Activated CD4-positive, alpha-beta T cell treated with anti-CD3 and anti-CD28 coated beads, Interleukin-2, amount 50 U/mL, for 16 hours (primary cell): ENCODE measurements around the gene LTO1.
A peak's percentile ranks its signal among the peaks of the same experiment; 100 is the strongest.

ENCODE experiments used
- DNase-seq: peaks from one replicate; pipeline ENCODE4 v3.0.0-alpha.2; 2020

LTO1 gene

DNA sequence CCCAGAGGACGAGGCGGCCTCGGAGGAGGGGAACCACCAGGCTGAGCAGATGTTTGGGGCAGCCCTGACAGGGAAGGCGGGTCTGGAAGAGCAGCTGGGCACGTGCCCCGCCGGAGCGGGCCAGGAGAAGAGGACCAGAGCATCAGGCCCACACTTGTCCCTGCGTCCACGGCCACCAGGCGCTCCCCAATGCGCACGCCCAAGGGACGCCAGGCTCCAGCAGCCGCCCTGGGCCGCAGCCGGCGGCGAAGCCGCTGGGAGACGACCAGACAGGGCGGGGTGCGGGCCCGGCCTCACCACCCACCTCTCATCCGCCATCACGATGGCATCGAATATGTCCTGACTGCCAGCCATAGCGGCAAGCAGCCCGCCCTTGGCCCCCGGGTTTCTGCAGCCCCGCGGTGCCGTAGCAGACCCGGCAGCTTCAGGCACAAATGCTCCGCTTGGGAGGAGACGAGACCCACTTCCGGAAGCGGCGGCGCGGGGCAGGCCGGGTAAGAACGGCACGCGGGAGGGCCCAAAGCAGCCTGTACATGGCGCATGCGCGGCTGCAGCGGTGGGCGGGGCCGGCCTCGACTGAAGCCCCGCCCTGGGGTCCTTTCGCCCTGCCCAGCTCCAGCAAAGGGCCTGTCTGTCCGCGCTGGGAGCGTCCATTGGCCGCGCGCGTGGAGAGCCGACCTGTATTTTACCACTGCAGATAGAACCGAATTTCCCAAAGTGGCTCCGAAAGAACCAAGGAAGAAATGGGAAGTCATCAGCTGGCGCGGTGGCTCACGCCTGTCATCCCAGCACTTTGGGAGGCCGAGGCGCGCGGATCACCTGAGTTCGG lies at the start of gene LTO1:
LTO1 (minus strand) TSS at position 468 of the 829 bp plus-strand sequence; CDS start at position 354, 114 bp downstream.
- DNase-seq, result peak; percentile 96

- DNase-seq, result no peak
Measured at GRCh38 chr11:69721745-69722144, 46.6 kb upstream of the LTO1 start.

DNA sequence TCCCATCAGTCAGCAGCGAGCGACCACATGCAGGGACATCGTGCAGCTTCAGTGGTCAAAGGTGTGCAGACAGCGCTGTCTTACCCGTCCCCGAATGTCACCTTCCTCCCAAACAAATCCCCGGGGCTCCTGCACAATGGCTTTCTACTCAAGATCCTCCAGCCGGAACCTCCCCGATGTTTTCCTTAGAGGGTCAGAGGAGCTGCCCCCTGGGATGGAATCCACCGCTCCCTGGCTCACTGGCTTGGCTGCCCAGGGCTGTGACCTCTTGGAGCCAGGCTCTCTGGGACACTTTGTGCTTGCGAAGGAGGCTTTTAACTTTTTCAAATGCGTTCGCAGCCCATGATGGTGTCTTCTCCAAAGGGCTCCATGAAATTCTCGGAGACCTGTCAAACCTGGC lies 46.0 kb upstream of the LTO1 start:
- no peak for DNase-seq

- DNase-seq, result no peak
Measured at GRCh38 chr11:69718912-69719311, 43.8 kb upstream of the LTO1 start.

GRCh38 chr11:69718147-69718546 lies 43.0 kb upstream of the LTO1 start:
- peak; percentile 22 for DNase-seq

DNA sequence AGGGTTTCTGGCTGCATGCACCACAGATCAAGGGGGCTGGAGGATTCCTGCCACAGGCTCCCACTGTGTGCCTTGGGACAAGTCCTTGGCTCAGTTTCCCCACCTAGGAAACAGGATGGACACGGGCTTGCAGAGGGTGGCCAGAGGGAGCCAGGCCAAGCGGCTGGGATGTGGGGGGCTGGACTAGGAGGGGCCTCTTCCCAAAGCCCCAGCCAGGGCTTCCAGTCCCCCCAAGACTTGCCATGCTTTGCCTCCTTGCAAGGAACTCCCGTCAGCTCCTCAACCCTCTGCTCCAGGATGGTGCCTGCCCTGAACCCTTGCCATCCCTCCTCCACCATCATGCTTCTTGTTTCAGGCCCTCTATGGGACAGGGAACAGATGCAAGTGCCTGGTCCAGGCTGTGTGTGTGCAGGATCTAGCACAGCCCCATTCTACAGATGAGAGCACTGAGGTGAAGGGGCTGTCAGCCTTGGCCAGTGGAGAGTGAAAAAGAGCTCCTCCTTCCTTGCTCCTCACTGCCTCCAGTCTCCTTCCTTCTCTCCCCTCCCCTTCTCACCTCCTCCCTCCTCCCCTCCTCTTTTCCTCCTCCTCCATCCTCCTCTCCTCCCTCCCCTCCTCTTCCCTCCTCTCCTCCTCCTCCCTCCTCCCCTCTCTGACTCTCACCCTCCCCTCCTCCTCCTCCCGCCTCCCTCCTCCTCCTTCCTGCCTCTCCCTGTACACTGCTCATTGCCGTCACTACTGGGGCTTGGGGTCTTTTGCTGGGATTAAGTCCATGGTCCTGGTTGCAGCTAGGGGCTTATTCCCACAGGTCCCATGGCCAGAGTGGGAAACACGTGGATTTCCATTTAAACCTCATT lies 42.0 kb upstream of the LTO1 start:
- DNase-seq, result no peak

DNA sequence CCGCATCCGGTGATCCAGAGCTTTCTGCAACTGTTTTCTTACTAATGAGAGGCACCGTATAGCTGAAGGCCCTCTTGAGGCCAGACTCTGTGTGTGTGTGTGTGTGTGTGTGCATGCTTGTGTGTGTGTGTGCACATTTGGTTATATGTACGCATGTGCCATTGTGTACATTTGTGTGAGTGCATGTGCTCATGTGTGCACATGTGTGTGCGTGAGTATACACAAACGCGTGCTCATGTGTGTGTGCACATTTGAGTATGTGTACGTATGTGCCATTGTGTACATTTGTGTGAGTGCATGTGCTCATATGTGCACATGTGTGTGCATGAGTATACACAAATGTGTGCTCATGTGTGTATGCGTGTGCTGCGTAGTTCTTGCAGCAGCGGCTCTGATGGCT lies 40.9 kb upstream of the LTO1 start:
- DNase-seq, result no peak

- no peak for DNase-seq
Measured at GRCh38 chr11:69715446-69715845, 40.3 kb upstream of the LTO1 start.

DNA sequence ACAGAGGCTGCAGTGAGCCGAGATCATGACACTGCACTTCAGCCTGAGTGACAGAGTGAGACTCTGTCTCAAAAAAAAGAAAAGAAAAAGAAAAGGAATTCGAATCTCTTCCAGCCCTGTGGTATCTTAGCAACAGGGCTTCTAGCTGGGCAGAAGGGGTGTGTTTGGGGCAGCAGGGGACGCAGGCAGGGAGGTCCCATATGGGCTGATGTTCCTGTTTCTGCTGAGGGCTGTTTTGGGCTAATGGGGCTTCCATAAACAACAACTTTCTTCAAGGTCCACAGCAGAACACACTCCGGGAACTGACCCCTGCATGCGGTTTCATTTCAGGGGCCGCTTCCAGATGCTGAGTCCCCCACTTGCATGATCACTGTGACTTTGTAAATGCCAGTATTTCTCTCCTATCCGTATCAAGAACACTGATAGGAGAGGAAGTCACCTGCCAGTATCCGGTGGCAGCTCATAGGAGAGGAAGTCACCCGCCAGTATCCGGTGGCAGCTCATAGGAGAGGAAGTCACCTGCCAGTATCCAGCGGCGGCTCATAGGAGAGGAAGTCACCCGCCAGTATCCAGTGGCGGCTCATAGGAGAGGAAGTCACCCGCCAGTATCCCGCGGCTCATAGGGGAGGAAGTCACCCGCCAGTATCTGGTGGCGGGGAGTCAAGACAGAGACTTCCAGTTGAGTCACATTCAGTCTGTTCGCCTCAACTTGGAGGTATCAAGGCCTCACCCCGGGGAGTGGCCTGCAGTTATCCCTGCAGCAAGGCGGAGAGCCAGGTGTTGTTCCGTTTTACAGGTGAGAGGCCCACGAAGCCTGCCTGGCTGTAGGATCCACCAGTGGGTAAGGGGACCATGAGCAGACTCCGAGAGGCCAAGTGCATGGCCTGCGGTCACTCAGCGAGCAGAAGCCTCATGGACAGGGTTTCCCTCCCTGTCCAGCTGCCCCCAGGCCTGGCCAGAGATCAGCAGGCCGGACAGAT lies 37.0 kb upstream of the LTO1 start:
- peak; percentile 20 for DNase-seq

GRCh38 chr11:69708736-69709401 lies 33.7 kb upstream of the LTO1 start:
- no peak for DNase-seq

DNA sequence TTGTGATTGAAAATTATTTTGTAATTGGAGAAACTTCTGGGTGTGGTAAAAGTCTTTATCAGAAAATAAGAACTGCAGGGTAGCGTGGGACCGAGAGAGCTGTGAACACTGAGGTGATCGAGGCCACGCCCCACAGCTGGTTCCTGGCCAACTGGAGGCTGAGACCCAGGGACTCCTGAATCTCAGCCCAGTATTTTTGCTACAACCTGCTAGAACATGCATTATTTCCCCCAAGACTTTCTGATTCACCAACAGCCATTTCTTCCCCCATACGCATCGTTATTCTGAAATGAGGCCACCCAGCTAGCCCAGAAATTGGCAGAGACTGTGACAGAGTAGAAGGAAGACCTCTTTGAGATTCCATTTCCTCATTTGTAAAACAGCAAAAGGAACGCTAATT lies 32.0 kb upstream of the LTO1 start:
- DNase-seq, result no peak

DNA sequence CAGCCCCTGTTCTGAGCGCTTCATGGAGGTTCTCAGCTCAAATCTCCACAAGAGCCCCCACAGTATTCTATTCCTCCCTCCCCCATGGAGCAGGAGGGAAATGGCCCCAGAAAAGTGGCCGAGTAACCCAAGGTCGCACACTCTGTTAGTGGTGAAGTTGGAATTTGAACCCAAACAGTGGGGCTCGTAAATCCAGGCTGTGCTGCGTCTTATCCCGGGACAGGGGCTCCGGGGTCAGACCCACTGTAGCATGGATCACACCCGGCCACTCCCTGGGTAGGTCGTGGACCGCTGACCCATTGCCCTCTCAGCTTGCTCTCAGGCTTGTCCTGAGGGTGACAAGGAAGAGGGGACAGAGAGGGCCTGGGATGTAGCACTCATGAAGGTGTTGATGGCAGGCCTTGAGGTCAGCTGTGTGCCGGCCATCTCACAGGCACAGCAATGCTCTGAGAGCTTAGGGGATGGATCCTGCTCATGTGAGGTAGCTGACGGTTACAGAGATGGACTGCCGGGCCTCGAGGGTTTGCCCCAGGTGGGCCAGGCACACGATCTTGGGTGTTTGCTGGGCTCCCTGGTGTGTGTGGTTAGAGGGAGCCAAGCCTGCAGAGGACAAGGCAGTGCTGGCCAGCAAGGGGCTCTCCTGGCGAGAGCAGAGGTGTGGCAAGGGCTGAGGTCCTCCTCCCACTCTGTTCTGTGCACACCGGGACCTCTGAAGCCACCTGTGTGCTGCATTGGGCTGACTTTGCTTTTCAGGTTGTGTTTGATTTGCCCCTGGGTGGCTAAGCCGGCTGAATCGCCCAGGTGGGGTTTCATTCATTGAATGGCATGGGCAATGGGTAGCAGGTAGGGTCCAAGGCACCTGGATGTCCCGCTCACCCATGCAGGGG lies 31.0 kb upstream of the LTO1 start:
- DNase-seq, result no peak

GRCh38 chr11:69705351-69705811 lies 30.2 kb upstream of the LTO1 start:
- DNase-seq, result no peak

DNA sequence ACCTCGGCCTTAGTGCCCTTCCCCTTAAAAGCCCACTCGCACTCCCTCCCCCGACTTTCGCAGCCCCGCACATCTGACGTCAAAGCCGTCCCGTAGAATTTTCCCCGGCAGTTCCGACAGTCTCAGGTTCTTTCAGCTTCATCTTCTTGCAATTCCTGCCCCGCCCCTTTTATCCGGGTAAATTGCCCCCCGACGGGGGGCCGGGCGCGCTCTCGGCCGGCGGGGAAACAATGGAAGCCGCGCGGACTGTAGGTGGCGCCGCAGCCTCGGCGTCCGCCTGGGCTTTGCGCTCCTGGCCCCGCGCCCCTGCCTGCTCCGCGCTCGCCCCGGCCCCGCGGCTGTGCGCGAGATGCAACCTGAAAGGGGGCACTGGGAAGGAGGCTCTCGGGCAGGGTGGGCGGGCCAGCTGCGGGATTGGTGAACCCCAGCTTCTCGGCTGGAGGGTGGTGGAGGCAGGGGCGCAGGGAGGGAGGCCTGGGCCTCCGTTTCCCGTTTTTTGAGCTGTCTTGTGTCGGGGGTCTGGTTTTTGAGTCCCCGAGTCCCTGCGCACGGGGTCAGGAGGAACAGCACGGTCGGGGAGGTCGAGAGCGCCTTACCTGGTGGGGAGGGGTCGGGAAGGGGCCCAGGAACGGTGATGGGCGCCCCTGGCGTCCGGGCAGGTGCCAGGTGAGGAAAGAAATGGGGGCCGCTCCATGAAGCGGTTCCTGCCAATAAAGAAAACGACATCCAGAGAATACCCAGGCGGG lies 29.5 kb upstream of the LTO1 start:
- DNase-seq, result no peak

DNA sequence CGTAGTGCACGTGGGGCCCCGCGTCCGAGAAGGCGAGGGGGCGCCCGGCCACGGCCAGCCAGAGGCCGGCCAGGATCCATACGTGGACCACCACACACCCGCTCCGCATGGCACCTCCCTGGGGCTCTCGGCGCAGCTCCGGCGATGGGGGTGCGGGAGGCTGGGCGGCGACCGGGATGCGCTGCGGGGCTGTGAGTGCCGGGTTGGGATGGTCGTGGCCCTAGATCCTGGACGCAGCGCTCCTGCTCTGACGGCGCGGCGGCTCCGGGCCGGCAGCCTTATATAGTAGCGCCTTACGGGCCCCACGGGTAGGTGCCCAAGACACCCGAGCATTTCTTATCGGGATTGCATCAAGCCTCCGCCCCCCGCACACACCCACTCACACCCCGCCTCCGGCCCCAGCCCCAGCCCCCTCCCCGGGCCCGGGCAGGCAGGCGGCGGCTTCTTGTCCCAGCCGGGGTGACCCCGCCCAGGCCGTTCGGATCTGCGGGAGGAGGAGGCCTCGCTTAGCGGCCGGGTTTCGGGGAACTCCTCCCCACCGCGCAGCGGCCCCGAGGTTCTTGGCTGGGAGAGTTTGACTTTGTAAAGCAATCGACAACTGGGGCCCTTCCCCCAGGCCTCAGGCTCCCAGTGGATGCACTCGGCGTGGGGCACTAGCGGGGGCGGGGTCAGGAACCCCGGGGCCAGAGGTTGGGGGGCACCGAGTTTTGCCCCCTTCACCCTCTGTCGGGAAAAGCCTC lies 28.8 kb upstream of the LTO1 start, which contains the start of gene FGF19:
FGF19 (minus strand) TSS at position 255 of the 740 bp plus-strand sequence; CDS start at position 109, 146 bp downstream.
- DNase-seq, result peak; percentile 8

GRCh38 chr11:69703453-69703767 lies 28.3 kb upstream of the LTO1 start:
- no peak for DNase-seq

DNA sequence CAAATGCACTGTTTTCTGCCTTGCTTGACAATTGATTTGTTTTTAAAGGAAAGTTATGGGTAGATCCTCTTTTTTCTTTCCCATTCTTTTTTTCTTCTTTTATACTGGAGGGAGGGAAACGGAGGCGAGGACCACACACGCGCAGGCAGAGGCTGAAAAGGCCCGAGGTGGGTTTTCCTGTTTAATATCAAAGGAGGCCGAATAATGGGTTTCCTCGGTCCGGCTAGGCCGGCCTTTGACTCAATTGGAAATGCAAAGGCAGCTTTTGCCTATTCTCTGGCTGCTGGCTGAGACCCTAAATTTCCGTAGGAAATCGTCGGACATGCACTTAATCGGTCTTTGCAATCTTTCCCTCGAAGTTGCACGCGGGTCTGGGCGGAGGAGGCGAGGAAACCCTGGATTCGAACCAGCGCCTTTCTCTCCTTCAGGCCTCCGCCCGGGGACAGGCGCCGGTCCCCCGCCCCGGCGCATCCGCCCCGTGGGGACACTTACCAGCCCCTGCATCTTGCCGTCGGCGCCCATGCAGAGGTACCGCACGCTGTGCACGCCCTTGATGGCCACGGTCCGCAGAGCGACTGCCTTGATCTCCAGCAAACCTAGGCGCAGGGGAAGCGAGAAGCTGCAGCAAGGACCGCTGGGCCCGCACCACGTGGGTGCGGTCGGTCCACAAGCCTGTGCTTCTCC lies 27.8 kb upstream of the LTO1 start:
- no peak for DNase-seq

DNA sequence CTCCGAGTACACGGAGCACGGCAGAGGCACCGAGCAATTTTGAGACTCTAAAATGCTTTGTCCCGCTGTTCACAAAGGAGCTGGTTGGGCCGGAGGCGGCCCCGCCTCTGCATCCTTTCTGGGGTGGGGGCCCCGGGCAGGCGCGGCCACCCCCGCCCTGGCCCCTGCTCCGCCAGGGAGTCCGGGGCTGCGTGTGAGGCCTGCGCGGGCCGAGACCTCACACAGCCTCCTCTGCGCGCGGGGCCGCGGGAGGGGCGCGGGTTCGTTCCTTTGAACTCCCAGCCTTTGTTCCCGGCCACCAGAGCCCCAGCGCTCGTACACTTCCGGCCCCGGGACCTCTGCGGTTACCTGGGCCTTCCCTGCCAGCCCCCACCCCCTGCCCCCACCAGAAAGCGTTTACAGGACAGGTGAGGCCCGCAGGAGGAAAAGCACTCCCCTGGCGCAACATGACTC lies 27.1 kb upstream of the LTO1 start:
- DNase-seq, result no peak
